Ovary (tissue), 3 donors: ENCODE measurements around the gene AGPAT4.

Source experiments
- CTCF ChIP-seq, 3 donors: fragments of 450-650 bp in 2 of 3; fragments of 200-600 bp in 1 of 3; IDR thresholded peaks; one replicate each; pipeline versions ENCODE4 v1.5.1 to v1.8.0; 2016 to 2022; ENCODE audit warnings: antibody characterized with exemption in 3 of 3, mild to moderate bottlenecking in 1 of 3
- EP300 ChIP-seq: sonication (generic); formaldehyde crosslinking; IDR thresholded peaks from one replicate; pipeline ENCODE4 v1.6.1; 2017; ENCODE audit warnings: antibody characterized with exemption
- donor health status: DM: no; HTN: no; CAD: no.

GRCh38 chr6:161168281-161168891 is 105.5 kb downstream of the AGPAT4 start:
- TF ChIP-seq CTCF (IDR thresholded peaks at IDR 0.05) (no peak), EP300 (no peak)
